ENCODE measurements around the gene PTPRM.
"Not testable (repeated sequence)": the region's sequence is repeated elsewhere in the genome, so short reads cannot be mapped to it uniquely, and the experiment has no call there.

The PTPRM gene

GRCh38 chr18:8423051-8423557 lies 856.0 kb downstream of the PTPRM start:
- DNase-seq (ENCODE audit: insufficient read length) (no peak), FAIRE-seq (no peak)
- no peak for TF ChIP-seq POLR2A (IDR thresholded peaks at IDR 0.05; ENCODE audit: low read depth, low read length)
- TF ChIP-seq POLR2AphosphoS5 (IDR thresholded peaks at IDR 0.05; ENCODE audit: low read depth, low read length) = no peak
- TF ChIP-seq TAF1 (IDR thresholded peaks at IDR 0.05; ENCODE audit: borderline replicate concordance, low read depth, low read length) = no peak

GRCh38 chr18:8424481-8424880 lies 857.4 kb downstream of the PTPRM start:
- DNase-seq (ENCODE audit: insufficient read length) = no peak
- TF ChIP-seq POLR2AphosphoS5 (IDR thresholded peaks at IDR 0.05; ENCODE audit: low read depth, low read length) (no peak), POLR2A (IDR thresholded peaks at IDR 0.05; ENCODE audit: low read depth, low read length) (no peak), TAF1 (IDR thresholded peaks at IDR 0.05; ENCODE audit: borderline replicate concordance, low read depth, low read length) (no peak)
- no peak for FAIRE-seq

DNA sequence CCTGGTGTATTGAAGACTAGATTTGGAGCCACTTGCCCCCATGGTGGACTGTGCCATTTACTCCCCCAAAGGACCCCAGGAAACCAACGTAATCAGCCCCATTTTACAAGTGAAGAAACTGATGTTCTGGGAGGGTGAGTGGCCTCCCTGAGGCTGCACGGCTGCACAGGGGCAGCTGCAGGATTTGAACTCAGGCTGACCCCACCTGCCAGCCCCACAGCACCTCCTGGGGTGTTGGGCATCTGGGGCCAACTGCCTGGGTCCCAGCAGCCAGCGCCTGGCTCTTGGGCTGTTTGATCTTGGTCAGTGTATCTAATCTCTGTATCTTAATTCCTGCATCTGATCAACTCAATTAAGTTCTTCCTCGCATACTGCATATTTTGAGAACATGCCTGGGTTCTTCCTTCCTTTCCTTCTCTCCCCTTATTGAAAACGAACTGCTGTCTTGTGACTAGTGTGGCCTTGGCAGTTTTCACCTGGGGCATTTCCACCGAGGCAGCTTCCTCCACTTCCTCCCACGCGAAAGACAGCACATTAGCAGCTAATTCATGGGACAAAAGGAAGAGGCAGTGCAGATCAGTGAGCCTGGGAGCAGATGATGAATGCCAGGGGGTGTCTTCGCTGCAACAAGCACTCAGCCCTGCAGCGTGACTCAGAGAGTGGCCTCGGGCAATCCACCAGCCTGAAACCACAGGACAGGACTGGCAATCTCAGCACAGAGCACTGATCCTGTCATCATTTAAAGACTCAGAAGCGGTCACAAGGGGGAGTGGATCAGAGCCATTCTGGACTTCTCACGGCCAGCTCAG lies 858.0 kb downstream of the PTPRM start:
- no peak for FAIRE-seq
- no peak for TF ChIP-seq POLR2AphosphoS5 (IDR thresholded peaks at IDR 0.05; ENCODE audit: low read depth, low read length)
- TF ChIP-seq TAF1 (IDR thresholded peaks at IDR 0.05; ENCODE audit: borderline replicate concordance, low read depth, low read length) = no peak
- no peak for TF ChIP-seq POLR2A (IDR thresholded peaks at IDR 0.05; ENCODE audit: low read depth, low read length)
- DNase-seq (ENCODE audit: insufficient read length) = no peak

DNA sequence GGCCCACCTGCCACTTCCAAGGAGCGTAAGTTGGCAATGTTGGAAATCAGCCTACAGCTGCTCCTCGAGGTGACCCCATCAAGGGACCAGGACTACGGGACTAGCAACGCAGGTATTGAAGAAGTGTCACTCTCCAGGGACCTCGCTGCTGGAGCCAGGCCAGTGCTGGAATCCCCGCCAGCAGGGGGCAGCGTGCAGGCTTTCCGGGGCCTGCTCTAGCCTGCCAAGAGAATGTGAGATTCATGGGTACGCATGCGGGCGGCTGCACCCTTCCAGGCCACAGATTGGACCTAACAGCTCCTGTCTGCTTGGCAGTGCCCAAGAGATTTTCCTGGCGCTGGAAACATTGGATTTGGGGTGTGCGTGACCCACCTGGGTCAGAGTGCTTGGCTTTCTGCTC lies 859.3 kb downstream of the PTPRM start:
- no peak for TF ChIP-seq POLR2AphosphoS5 (IDR thresholded peaks at IDR 0.05; ENCODE audit: low read depth, low read length)
- no peak for TF ChIP-seq TAF1 (IDR thresholded peaks at IDR 0.05; ENCODE audit: borderline replicate concordance, low read depth, low read length)
- no peak for FAIRE-seq
- no peak for DNase-seq (ENCODE audit: insufficient read length)

GRCh38 chr18:8427339-8427738 lies 860.2 kb downstream of the PTPRM start:
- no peak for DNase-seq (ENCODE audit: insufficient read length)

GRCh38 chr18:8428951-8429350 lies 861.8 kb downstream of the PTPRM start:
- TF ChIP-seq POLR2A (IDR thresholded peaks at IDR 0.05; ENCODE audit: low read depth, low read length) = no peak
- no peak for TF ChIP-seq POLR2AphosphoS5 (IDR thresholded peaks at IDR 0.05; ENCODE audit: low read depth, low read length)
- no peak for TF ChIP-seq TAF1 (IDR thresholded peaks at IDR 0.05; ENCODE audit: borderline replicate concordance, low read depth, low read length)
- FAIRE-seq (no peak), DNase-seq (ENCODE audit: insufficient read length) (no peak)

More at GRCh38 chr18:8427339-8427738, 860.2 kb downstream of the PTPRM start:
- TF ChIP-seq TAF1 (IDR thresholded peaks at IDR 0.05; ENCODE audit: borderline replicate concordance, low read depth, low read length) = no peak
- TF ChIP-seq POLR2AphosphoS5 (IDR thresholded peaks at IDR 0.05; ENCODE audit: low read depth, low read length) = no peak
- TF ChIP-seq POLR2A (IDR thresholded peaks at IDR 0.05; ENCODE audit: low read depth, low read length) = no peak
- FAIRE-seq = no peak

- TF ChIP-seq POLR2AphosphoS5 (IDR thresholded peaks at IDR 0.05; ENCODE audit: low read depth, low read length) = no peak
- no peak for TF ChIP-seq TAF1 (IDR thresholded peaks at IDR 0.05; ENCODE audit: borderline replicate concordance, low read depth, low read length)
- no peak for TF ChIP-seq POLR2A (IDR thresholded peaks at IDR 0.05; ENCODE audit: low read depth, low read length)
- no peak for FAIRE-seq
Measured at GRCh38 chr18:8431036-8431435, 863.9 kb downstream of the PTPRM start.

GRCh38 chr18:8433323-8433722 lies 866.2 kb downstream of the PTPRM start:
- DNase-seq (ENCODE audit: insufficient read length) (no peak), FAIRE-seq (no peak)
- TF ChIP-seq TAF1 (IDR thresholded peaks at IDR 0.05; ENCODE audit: borderline replicate concordance, low read depth, low read length) (no peak), POLR2A (IDR thresholded peaks at IDR 0.05; ENCODE audit: low read depth, low read length) (no peak), POLR2AphosphoS5 (IDR thresholded peaks at IDR 0.05; ENCODE audit: low read depth, low read length) (no peak)

More at GRCh38 chr18:8431036-8431435, 863.9 kb downstream of the PTPRM start:
- no peak for DNase-seq (ENCODE audit: insufficient read length)

GRCh38 chr18:8433771-8434170 lies 866.7 kb downstream of the PTPRM start:
- FAIRE-seq (no peak), DNase-seq (ENCODE audit: insufficient read length) (no peak)
- TF ChIP-seq POLR2AphosphoS5 (IDR thresholded peaks at IDR 0.05; ENCODE audit: low read depth, low read length) = no peak
- TF ChIP-seq TAF1 (IDR thresholded peaks at IDR 0.05; ENCODE audit: borderline replicate concordance, low read depth, low read length) = no peak
- TF ChIP-seq POLR2A (IDR thresholded peaks at IDR 0.05; ENCODE audit: low read depth, low read length) = no peak

GRCh38 chr18:8435376-8435775 lies 868.3 kb downstream of the PTPRM start:
- no peak for DNase-seq (ENCODE audit: insufficient read length)
- no peak for FAIRE-seq
- TF ChIP-seq POLR2A (IDR thresholded peaks at IDR 0.05; ENCODE audit: low read depth, low read length) (no peak), TAF1 (IDR thresholded peaks at IDR 0.05; ENCODE audit: borderline replicate concordance, low read depth, low read length) (no peak), POLR2AphosphoS5 (IDR thresholded peaks at IDR 0.05; ENCODE audit: low read depth, low read length) (no peak)

DNA sequence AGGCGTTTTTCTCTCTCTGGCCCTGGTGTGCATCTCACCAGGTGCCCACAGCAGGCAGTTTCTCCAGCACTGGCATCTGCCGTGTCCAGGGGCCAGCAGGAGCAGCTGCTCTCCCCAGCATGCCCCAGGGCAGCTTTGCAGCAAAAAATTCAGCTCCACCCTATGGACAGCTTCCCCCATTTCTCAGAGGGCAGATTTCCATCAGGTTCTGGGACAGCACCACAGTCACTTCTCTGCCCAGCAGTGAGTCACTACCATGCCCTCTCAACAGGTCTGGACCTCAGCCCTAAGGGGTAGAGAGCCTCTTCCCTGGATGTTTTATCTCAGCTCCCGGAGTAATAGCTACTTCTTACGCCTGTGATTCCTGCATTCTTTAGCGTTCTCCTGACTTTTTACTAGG lies 871.9 kb downstream of the PTPRM start:
- no peak for FAIRE-seq
- DNase-seq (ENCODE audit: insufficient read length) = no peak
- no peak for TF ChIP-seq POLR2A (IDR thresholded peaks at IDR 0.05; ENCODE audit: low read depth, low read length)
- TF ChIP-seq POLR2AphosphoS5 (IDR thresholded peaks at IDR 0.05; ENCODE audit: low read depth, low read length) = no peak
- no peak for TF ChIP-seq TAF1 (IDR thresholded peaks at IDR 0.05; ENCODE audit: borderline replicate concordance, low read depth, low read length)

- FAIRE-seq (no peak), DNase-seq (ENCODE audit: insufficient read length) (no peak)
- TF ChIP-seq POLR2A (IDR thresholded peaks at IDR 0.05; ENCODE audit: low read depth, low read length) (no peak), TAF1 (IDR thresholded peaks at IDR 0.05; ENCODE audit: borderline replicate concordance, low read depth, low read length) (no peak), POLR2AphosphoS5 (IDR thresholded peaks at IDR 0.05; ENCODE audit: low read depth, low read length) (no peak)
Measured at GRCh38 chr18:8443505-8443904, 876.4 kb downstream of the PTPRM start.

DNA sequence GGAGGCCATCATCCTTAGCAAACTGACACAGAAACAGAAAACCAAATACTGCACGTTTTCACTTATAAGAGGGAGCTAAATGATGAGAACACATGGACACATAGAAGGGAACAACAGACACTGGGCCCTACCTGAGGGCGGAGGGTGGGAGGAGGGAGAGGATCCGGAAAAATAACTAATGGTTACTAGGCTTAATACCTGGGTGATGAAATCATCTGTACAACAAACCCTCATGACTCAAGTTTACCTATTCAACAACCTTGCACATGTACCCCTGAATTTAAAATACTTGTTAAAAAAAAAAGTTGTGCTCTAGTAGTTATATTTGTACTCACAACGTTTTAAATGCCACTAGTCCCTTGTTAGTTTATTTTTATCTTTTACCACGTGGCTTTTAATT lies 879.8 kb downstream of the PTPRM start:
- DNase-seq (ENCODE audit: insufficient read length); FAIRE-seq: not testable (repeated sequence)

Measured in GM12892 (cell line).